ENCODE measurements around the gene KRT28. TPM values are rescaled to one million over a fixed set of nuclear protein-coding genes. Genes with fewer than 3 reads are reported as not detected.

The KRT28 gene
- total RNA-seq, 2 donors from 2014 or later, result not detected

GRCh38 chr17:40795019-40795667 lies 4.6 kb downstream of the KRT28 start:
- TF ChIP-seq, protein P1, sequence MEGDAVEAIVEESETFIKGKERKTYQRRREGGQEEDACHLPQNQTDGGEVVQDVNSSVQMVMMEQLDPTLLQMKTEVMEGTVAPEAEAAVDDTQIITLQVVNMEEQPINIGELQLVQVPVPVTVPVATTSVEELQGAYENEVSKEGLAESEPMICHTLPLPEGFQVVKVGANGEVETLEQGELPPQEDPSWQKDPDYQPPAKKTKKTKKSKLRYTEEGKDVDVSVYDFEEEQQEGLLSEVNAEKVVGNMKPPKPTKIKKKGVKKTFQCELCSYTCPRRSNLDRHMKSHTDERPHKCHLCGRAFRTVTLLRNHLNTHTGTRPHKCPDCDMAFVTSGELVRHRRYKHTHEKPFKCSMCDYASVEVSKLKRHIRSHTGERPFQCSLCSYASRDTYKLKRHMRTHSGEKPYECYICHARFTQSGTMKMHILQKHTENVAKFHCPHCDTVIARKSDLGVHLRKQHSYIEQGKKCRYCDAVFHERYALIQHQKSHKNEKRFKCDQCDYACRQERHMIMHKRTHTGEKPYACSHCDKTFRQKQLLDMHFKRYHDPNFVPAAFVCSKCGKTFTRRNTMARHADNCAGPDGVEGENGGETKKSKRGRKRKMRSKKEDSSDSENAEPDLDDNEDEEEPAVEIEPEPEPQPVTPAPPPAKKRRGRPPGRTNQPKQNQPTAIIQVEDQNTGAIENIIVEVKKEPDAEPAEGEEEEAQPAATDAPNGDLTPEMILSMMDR (conservative IDR thresholded peaks at IDR 0.05), result no peak
- Histone ChIP-seq H3K9me3 (ENCODE audit: control insufficient read depth, low read length) (no peaks in the 10 kb centered on the region), H3K4me3 (ENCODE audit: low read length) (no peak overlapping the region), H3K27me3 (ENCODE audit: control insufficient read depth, insufficient read depth, low read length, poor library complexity, severe bottlenecking) (peaks cover 10% of the 10 kb centered on the region), H3K4me1 (ENCODE audit: control insufficient read depth, insufficient read depth, low read length) (no peaks in the 10 kb centered on the region), H3K9ac (ENCODE audit: extremely low read depth, low read length, poor library complexity, severe bottlenecking) (no peak overlapping the region), H3K27ac (ENCODE audit: low read depth, low read length) (no peak overlapping the region), H3K36me3 (ENCODE audit: control insufficient read depth, insufficient read depth, low read length) (no peaks in the 10 kb centered on the region)
- Mint-ChIP-seq H3K9me3 (no peaks in the 10 kb centered on the region), H3K27me3 (ENCODE audit: insufficient read depth) (peaks cover 24% of the 10 kb centered on the region), H3K27ac (no peak overlapping the region), H3K4me1 (peaks cover 4% of the 10 kb centered on the region), H3K4me3 (no peak overlapping the region), H3K36me3 (ENCODE audit: low read depth) (no peaks in the 10 kb centered on the region)
- WGBS, 2 experiments (ENCODE audit: insufficient coverage in 1 of 2, insufficient read length in 1 of 2), result 91 to 96% methylated on average over 9 to 10 of the region's 10 CpGs
- no peak for DNase-seq

- H3K4me3 ChIP-seq (ENCODE audit: low read length), result no peak overlapping the region
- peaks cover 21% of the 10 kb centered on the region for H3K27me3 Mint-ChIP-seq (ENCODE audit: insufficient read depth)
- H3K4me1 Mint-ChIP-seq, result peaks cover 4% of the 10 kb centered on the region
- H3K9me3 ChIP-seq (ENCODE audit: control insufficient read depth, low read length), result no peaks in the 10 kb centered on the region
- no peak overlapping the region for H3K9ac ChIP-seq (ENCODE audit: extremely low read depth, low read length, poor library complexity, severe bottlenecking)
- no peak overlapping the region for H3K4me3 Mint-ChIP-seq
- no peak for DNase-seq
- H3K36me3 Mint-ChIP-seq (ENCODE audit: low read depth), result no peaks in the 10 kb centered on the region
- H3K36me3 ChIP-seq (ENCODE audit: control insufficient read depth, insufficient read depth, low read length), result no peaks in the 10 kb centered on the region
- H3K4me1 ChIP-seq (ENCODE audit: control insufficient read depth, insufficient read depth, low read length), result no peaks in the 10 kb centered on the region
- no peak overlapping the region for H3K27ac ChIP-seq (ENCODE audit: low read depth, low read length)
- H3K27ac Mint-ChIP-seq, result no peak overlapping the region
- no peaks in the 10 kb centered on the region for H3K9me3 Mint-ChIP-seq
- peaks cover 3% of the 10 kb centered on the region for H3K27me3 ChIP-seq (ENCODE audit: control insufficient read depth, insufficient read depth, low read length, poor library complexity, severe bottlenecking)
- TF ChIP-seq, protein P1 (conservative IDR thresholded peaks at IDR 0.05), result no peak
- WGBS, 2 experiments (ENCODE audit: insufficient coverage in 1 of 2, insufficient read length in 1 of 2), result 80 to 94% methylated on average over 1 to 2 of the region's 2 CpGs
These were observed 5.3 kb downstream of the KRT28 start for GRCh38 chr17:40794466-40794865.

DNA sequence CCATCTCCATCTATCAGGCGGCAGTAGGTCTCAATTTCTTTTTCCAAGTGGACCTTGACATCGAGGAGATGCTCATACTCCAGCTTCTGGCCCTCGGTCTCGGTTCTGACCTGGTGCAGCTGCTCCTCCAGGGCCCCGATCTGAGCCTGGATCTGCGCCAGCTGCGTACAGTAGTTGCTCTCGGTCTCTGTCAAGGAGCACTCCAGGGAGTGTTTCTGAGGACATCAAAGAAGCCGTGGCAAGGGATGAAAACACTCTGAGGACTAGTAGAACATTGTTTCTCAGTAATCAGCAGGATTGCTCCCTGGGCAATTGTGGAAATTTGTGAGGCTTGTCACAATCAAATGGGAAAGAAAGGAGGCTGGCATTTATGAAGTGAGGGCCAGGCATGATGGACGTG lies 5.9 kb downstream of the KRT28 start:
- WGBS, 2 experiments (ENCODE audit: insufficient coverage in 1 of 2, insufficient read length in 1 of 2), result 89 to 93% methylated on average over 3 to 10 of the region's 10 CpGs
- peaks cover 18% of the 10 kb centered on the region for H3K27me3 Mint-ChIP-seq (ENCODE audit: insufficient read depth)

More for the DNA sequence above, 5.9 kb downstream of the KRT28 start:
- Mint-ChIP-seq H3K27ac (no peak overlapping the region), H3K9me3 (no peaks in the 10 kb centered on the region), H3K4me3 (no peak overlapping the region), H3K4me1 (peaks cover 4% of the 10 kb centered on the region), H3K36me3 (ENCODE audit: low read depth) (no peaks in the 10 kb centered on the region)
- Histone ChIP-seq H3K4me1 (ENCODE audit: control insufficient read depth, insufficient read depth, low read length) (no peaks in the 10 kb centered on the region), H3K9me3 (ENCODE audit: control insufficient read depth, low read length) (no peaks in the 10 kb centered on the region), H3K36me3 (ENCODE audit: control insufficient read depth, insufficient read depth, low read length) (no peaks in the 10 kb centered on the region), H3K9ac (ENCODE audit: extremely low read depth, low read length, poor library complexity, severe bottlenecking) (no peak overlapping the region), H3K27ac (ENCODE audit: low read depth, low read length) (no peak overlapping the region), H3K4me3 (ENCODE audit: low read length) (no peak overlapping the region), H3K27me3 (ENCODE audit: control insufficient read depth, insufficient read depth, low read length, poor library complexity, severe bottlenecking) (no peaks in the 10 kb centered on the region)
- TF ChIP-seq, protein P1 (conservative IDR thresholded peaks at IDR 0.05), result no peak
- no peak for DNase-seq

All from endodermal cell (in vitro differentiated cells).